DMS 273 (cell line): ENCODE data around the gene CFAP53.
"Not testable (repeated sequence)": the region's sequence is repeated elsewhere in the genome, so short reads cannot be mapped to it uniquely, and the experiment has no call there.

ENCODE experiments used
- DNase-seq: peaks from one replicate; lab custom pipeline; 2025; ENCODE audit not compliant: unreplicated experiment; lab: John Stamatoyannopoulos, UW

The CFAP53 gene, protein sequence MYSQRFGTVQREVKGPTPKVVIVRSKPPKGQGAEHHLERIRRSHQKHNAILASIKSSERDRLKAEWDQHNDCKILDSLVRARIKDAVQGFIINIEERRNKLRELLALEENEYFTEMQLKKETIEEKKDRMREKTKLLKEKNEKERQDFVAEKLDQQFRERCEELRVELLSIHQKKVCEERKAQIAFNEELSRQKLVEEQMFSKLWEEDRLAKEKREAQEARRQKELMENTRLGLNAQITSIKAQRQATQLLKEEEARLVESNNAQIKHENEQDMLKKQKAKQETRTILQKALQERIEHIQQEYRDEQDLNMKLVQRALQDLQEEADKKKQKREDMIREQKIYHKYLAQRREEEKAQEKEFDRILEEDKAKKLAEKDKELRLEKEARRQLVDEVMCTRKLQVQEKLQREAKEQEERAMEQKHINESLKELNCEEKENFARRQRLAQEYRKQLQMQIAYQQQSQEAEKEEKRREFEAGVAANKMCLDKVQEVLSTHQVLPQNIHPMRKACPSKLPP

GRCh38 chr18:50266248-50266704 lies at the start of gene CFAP53:
Gene CFAP53 (minus strand): TSS chr18:50266495. CDS start chr18:50266404, 91 bp downstream.
- DNase-seq, result peak; percentile 94

DNA sequence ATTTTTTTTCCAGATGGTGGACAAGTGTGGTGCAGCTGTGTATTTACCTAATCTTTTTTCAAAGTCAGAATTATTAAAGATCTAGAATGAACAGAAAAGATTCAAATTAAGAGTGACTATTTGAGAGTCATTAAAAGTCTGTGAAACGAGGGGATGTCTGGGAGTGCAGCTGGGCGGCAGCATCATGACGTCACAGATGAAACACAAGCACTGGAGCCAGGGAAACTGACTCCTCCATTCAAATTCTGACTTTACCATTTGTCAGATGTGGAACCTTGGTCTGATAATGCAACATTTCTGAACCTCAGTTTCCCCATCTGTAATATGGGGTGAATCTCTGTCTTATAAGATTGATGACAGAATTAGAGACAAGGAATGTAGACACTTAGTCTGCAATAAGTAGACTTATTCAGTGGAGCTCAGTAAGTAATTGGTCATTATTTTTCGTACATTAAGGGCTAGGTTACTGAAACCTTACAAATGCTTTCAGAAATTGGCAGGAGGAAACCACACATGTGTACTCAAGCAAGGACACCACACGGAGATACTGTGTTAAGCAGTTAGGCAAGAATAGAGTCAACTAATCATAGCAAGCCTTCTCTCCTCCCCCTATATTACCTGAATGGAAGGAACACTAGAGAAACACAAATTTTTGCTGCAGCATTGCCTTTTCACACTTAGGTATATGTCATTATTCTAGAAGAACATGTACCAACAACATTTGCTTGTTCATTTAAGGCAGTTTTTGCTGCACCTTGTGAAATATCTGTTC lies 49.0 kb upstream of the CFAP53 start:
- no peak for DNase-seq

GRCh38 chr18:50313873-50314460 lies 47.7 kb upstream of the CFAP53 start:
- DNase-seq, result no peak

DNA sequence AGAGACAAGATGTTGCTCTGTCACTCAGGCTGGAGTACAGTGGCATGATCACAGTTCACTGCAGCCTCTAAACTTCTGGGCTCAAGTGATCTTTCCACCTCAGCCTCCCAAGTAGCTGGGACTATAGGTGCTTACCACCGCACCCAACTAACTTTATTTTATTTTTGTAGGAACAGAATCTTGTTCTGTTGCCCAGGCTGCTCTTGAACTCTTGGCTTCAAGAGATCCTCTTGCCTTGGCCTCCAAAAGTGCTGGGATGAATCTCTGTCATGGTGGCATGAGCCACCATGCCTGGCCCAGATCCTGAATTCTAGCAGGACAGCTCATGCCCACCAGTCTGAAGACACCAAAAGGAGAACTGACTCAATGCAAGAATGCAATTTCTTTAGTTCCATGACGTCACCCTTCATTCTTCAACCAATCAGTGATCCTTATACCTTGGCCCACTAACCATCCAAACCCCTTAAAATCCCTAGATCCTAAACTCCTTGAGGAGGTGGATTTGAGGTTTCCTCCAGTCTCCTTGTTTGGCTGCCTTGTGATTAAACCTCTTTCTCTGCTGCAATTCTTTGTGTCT lies 46.8 kb upstream of the CFAP53 start:
- no peak for DNase-seq

- no peak for DNase-seq
Observed at GRCh38 chr18:50312296-50313030, 46.2 kb upstream of the CFAP53 start.

GRCh38 chr18:50311650-50312049 lies 45.4 kb upstream of the CFAP53 start:
- no peak for DNase-seq

DNA sequence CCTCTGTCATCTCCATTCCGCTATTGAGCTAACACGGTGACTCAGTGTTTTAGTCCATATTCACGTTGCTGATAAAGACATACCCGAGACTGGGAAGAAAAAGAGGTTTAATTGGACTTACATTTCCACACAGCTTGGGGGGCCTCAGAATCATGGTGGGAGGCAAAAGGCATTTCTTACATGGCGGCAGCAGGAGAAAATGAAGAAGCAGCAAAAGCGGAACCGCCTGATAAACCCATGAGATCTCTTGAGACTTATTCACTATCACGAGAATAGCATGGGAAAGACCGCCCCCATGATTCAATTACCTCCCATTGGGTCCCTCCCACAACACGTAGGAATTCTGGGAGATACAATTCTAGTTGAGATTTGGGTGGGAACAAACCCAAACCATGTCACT lies 43.8 kb upstream of the CFAP53 start:
- DNase-seq, result no peak

GRCh38 chr18:50308851-50309250 lies 42.6 kb upstream of the CFAP53 start:
- DNase-seq, result not testable (repeated sequence)

GRCh38 chr18:50307738-50308470 lies 41.6 kb upstream of the CFAP53 start:
- peak; percentile 96 for DNase-seq

DNA sequence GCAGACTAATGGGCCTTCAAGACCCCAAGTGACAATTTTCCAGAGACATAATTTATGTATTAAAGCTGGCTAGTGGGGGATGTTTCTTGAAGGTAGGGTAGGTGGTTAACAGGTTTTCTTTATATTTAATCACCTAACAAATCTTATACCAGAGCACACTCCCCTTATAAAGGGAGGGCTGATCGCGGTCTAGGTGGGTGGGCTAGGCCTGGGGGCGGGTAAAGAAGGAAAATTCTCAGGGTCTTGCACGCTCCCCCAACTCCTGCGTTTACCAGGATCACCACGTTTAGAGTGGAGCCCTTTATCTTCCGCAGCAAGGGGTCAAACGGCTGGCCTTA lies 41.1 kb upstream of the CFAP53 start:
- DNase-seq, result no peak

GRCh38 chr18:50306944-50307343 lies 40.6 kb upstream of the CFAP53 start:
- no peak for DNase-seq

DNA sequence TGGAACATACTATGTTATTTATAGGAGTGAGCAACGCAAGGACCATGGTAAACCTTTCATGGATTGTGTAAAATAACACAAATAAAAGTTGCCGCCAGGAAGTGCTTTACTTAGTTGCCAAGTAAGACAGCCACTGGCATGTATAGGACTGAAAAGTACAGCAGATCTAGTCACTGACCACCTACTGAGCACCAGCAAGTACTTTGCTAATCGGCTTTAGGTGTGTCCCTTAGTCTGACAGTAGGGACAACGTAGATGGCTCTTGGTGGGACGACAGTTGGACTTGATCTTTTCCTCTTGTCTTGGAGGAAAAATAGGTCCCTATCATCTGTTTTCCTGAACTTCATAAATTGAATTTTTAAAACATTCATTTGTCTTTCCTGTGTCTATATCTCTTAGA lies 34.8 kb upstream of the CFAP53 start:
- no peak for DNase-seq

DNA sequence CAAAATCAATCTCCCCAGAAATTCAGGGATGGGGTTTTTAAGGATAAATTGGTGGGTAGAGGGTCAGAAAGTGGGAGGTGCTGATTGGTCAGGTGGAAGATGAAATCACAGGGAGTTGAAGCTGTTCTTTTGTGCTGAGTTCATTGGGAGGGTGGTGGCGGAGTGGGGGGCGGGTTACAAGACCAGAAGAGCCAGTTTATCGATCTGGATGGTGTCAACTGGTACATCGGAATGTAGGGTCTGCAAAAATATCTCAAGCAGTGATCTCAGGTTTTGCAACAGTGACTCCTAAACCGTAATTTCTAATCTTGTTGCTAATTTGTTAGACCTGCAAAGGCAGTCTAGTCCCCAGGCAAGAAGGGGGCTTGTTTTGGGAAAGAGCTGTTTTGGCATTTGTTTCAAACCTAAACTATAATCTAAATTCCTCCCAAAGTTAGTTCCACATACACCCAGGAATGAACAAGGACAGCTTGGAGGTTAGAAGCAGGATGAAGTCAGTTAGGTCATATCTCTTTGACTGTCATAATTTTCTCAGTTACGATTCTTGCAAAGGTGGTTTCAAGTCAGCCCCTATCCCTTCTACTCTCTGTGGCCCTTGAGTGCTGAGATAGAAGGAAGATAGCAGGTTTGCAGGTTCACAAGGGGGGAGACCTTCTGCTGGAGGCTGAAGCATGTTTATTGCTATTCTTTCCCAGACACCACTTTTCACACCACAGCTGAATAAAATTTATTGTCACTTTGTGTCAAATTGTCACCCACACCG lies 33.5 kb upstream of the CFAP53 start:
- DNase-seq, result no peak

- no peak for DNase-seq
Observed at GRCh38 chr18:50298443-50299284, 32.4 kb upstream of the CFAP53 start.

GRCh38 chr18:50297621-50298442 lies 31.5 kb upstream of the CFAP53 start:
- peak; percentile 84 for DNase-seq

- DNase-seq, result no peak
Observed at GRCh38 chr18:50293039-50293438, 26.7 kb upstream of the CFAP53 start.

- DNase-seq, result no peak
Observed at GRCh38 chr18:50289108-50289443, 22.8 kb upstream of the CFAP53 start.
